Fibroblast of lung (primary cell): Measurements from ENCODE around the gene PTPRE. TPM values are rescaled to one million over a fixed set of nuclear protein-coding genes. Genes with fewer than 3 reads are reported as not detected.

Source experiments
- DNase-seq, 2 donors: peaks; one replicate each; pipeline versions ENCODE4 v3.0.0 to v3.0.0-alpha.2; 2010; ENCODE audit warnings: low read depth in 2 of 2
- H2AFZ ChIP-seq: 2 replicates; pipeline ENCODE4 v1.5.1; 2012; ENCODE audit warnings: low read length, control low read depth, inconsistent platforms
- H3K27ac ChIP-seq: 2 replicates; pipeline ENCODE4 v1.5.1; 2011; ENCODE audit warnings: low read length, control low read depth; ENCODE audit not compliant: insufficient read depth
- H3K27me3 ChIP-seq: 2 replicates; pipeline ENCODE4 v1.5.1; 2011; ENCODE audit warnings: mild to moderate bottlenecking, low read length; ENCODE audit not compliant: control insufficient read depth, insufficient read depth
- H3K36me3 ChIP-seq: 2 replicates; pipeline ENCODE4 v1.5.1; 2011; ENCODE audit warnings: low read length; ENCODE audit not compliant: control insufficient read depth, insufficient read depth
- H3K4me1 ChIP-seq: 2 replicates; pipeline ENCODE4 v1.5.1; 2011; ENCODE audit warnings: low read length; ENCODE audit not compliant: control insufficient read depth, insufficient read depth; ENCODE audit errors: extremely low read depth
- H3K4me2 ChIP-seq: 2 replicates; pipeline ENCODE4 v1.5.1; 2011; ENCODE audit warnings: low read length, control low read depth; ENCODE audit not compliant: insufficient read depth; ENCODE audit errors: extremely low read depth
- H3K4me3 ChIP-seq, 4 experiments: fragments of 200-600 bp in 1 of 4; sonication (generic) in 1 of 4; replicated peaks in 1 of 4; 2 replicates each; pipeline ENCODE4 v1.5.1; 2011 to 2016; ENCODE audit warnings: low read length in 4 of 4, low read depth in 3 of 4, mild to moderate bottlenecking in 3 of 4, control low read depth in 2 of 4, inconsistent platforms in 1 of 4, mixed read lengths in 1 of 4; ENCODE audit not compliant: insufficient read depth in 1 of 4; ENCODE audit errors: control extremely low read depth in 1 of 4
- H3K79me2 ChIP-seq: 2 replicates; pipeline ENCODE4 v1.5.1; 2012; ENCODE audit warnings: mild to moderate bottlenecking, low read length, inconsistent platforms; ENCODE audit not compliant: control insufficient read depth, insufficient read depth
- H3K9ac ChIP-seq: 2 replicates; pipeline ENCODE4 v1.5.1; 2011; ENCODE audit warnings: mild to moderate bottlenecking, low read length, control low read depth; ENCODE audit not compliant: insufficient read depth
- H3K9me3 ChIP-seq: 2 replicates; pipeline ENCODE4 v1.5.1; 2012; ENCODE audit warnings: low read depth, low read length; ENCODE audit not compliant: control insufficient read depth, insufficient read depth
- H4K20me1 ChIP-seq: 2 replicates; pipeline ENCODE4 v1.5.1; 2011; ENCODE audit warnings: low read length; ENCODE audit not compliant: control insufficient read depth, insufficient read depth; ENCODE audit errors: extremely low read depth
- EZH2 ChIP-seq: IDR thresholded peaks from 2 replicates; pipeline ENCODE4 v1.5.1; 2012; ENCODE audit warnings: low read length, control low read depth, mild to moderate bottlenecking; ENCODE audit errors: missing control alignments
- polyA plus RNA-seq, 2 donors: library from polyadenylated mRNA; depleted of rRNA in 1 of 2; stranded (reverse) in 1 of 2; unstranded in 1 of 2; fragments of >200 nt; gene quantifications; 2 replicates each; pipeline ENCODE4 v1.2.1, GENCODE V29; 2011 to 2012; ENCODE audit warnings: missing spikeins in 1 of 2
- total RNA-seq: library from RNA; depleted of rRNA; stranded (reverse); fragments of >200 nt; gene quantifications from 2 replicates; pipeline ENCODE4 v1.2.1, GENCODE V29; 2014
- TF ChIP-seq, protein P1 (sequence below), 2 donors: IDR thresholded peaks in 1 of 2; conservative IDR thresholded peaks in 1 of 2; 1 replicate in 1 of 2; 2 replicates in 1 of 2; pipeline ENCODE4 v1.5.1; 2011 to 2012; ENCODE audit warnings: low read length in 2 of 2, control low read depth in 1 of 2, inconsistent platforms in 1 of 2, low read depth in 1 of 2, mild to moderate bottlenecking in 1 of 2

PTPRE gene
- total and polyA plus RNA-seq, 2 donors (not counting 1 experiment from before 2014, with no cell fraction given) = 0.75 to 1.8 TPM

DNA sequence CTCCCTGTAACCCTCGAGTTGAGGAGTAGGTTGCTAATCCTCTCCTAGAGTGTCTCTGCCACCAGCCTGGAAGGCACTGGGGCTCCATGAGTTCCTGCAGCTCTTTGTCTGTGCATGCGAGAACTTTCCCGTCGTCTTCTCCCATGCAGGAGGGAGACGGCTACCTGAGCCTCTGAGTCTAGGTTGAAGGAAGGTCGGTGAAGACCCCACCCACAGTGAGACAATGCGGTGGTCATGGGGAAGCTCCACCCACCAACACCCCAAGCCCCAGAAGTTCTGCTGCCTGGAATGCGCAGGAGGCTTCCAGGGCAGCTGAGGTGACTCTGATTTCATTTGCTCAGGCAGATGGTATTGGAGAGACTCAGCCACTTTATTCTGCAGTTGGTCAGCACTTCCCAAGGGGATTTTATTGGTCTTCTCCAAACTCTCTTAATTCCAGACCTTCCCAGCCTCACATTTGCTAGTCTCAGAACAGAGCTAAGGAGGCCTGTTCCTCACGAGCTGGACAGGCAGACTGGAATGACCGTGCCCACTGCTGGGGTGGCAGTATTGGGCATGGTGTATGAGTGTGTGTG is 36.5 kb downstream of the PTPRE start:
- H3K79me2 ChIP-seq = no peaks in the 10 kb centered on the region
- H3K36me3 ChIP-seq = no peaks in the 10 kb centered on the region
- no peaks in the 10 kb centered on the region for H3K9me3 ChIP-seq
- H3K9ac ChIP-seq = no peak overlapping the region
- no peak overlapping the region for H3K4me3 ChIP-seq
- no peak overlapping the region for H3K27ac ChIP-seq
- H3K4me2 ChIP-seq = no peak overlapping the region
- H3K4me1 ChIP-seq = no peaks in the 10 kb centered on the region
- no peaks in the 10 kb centered on the region for H3K27me3 ChIP-seq
- no peaks in the 10 kb centered on the region for H4K20me1 ChIP-seq
- TF ChIP-seq EZH2 = no peak
- TF ChIP-seq, protein P1, sequence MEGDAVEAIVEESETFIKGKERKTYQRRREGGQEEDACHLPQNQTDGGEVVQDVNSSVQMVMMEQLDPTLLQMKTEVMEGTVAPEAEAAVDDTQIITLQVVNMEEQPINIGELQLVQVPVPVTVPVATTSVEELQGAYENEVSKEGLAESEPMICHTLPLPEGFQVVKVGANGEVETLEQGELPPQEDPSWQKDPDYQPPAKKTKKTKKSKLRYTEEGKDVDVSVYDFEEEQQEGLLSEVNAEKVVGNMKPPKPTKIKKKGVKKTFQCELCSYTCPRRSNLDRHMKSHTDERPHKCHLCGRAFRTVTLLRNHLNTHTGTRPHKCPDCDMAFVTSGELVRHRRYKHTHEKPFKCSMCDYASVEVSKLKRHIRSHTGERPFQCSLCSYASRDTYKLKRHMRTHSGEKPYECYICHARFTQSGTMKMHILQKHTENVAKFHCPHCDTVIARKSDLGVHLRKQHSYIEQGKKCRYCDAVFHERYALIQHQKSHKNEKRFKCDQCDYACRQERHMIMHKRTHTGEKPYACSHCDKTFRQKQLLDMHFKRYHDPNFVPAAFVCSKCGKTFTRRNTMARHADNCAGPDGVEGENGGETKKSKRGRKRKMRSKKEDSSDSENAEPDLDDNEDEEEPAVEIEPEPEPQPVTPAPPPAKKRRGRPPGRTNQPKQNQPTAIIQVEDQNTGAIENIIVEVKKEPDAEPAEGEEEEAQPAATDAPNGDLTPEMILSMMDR (conservative IDR thresholded peaks at IDR 0.05 in 1 of 2, IDR thresholded peaks at IDR 0.05 in 1 of 2; ENCODE audit: low read depth in 1 of 2, low read length in 2 of 2) = no peak
- H2AFZ ChIP-seq = no peak overlapping the region
- DNase-seq = no peak

DNA sequence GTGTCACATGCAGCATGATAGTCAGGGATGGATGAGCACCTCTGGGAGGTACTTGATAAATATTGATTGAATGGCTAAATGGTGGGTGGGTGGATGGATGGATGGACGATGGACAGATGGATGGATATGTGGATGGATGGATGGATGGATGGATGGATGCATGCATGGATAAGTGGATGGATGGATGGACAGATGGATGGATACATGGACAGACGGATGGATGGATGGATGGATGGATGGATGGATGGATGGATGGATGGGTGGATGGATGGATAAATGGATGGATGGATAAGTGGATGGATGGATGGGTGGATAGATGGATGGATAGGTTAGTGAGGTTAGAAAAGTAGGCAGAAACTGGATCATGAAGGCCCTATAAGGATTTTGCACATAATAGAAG is 37.4 kb downstream of the PTPRE start:
- Histone ChIP-seq H3K36me3 (no peaks in the 10 kb centered on the region), H4K20me1 (no peaks in the 10 kb centered on the region), H3K4me2 (no peak overlapping the region), H3K27ac (no peak overlapping the region), H2AFZ (no peak overlapping the region), H3K9me3 (no peaks in the 10 kb centered on the region), H3K79me2 (no peaks in the 10 kb centered on the region), H3K4me1 (no peaks in the 10 kb centered on the region), H3K27me3 (no peaks in the 10 kb centered on the region), H3K4me3 (no peak overlapping the region), H3K9ac (no peak overlapping the region)
- no peak for DNase-seq
- TF ChIP-seq, protein P1 (conservative IDR thresholded peaks at IDR 0.05 in 1 of 2, IDR thresholded peaks at IDR 0.05 in 1 of 2; ENCODE audit: low read depth in 1 of 2, low read length in 2 of 2) = no peak
- no peak for TF ChIP-seq EZH2

DNA sequence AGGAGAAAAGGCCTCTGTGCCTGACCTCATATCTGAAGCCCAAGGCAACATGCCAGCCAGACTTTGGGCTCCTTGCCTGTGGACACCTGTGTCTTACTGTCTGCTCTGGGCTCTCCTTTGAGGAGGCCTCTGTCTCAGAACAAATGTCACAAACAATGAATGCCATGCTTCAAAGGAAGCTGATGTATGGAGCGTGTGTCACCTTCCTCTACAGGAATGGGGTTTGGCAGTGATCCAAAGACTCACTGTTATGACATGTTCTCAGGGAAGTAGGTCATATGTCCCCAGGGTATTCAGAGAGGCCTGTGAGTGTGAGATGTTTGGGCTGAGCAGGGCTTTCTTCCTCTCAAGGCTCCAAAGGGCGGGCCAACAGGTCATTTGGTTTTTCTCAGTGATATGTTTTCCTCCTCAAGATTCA is 38.4 kb downstream of the PTPRE start:
- no peaks in the 10 kb centered on the region for H3K27me3 ChIP-seq
- H3K27ac ChIP-seq = no peak overlapping the region
- no peaks in the 10 kb centered on the region for H3K9me3 ChIP-seq
- no peaks in the 10 kb centered on the region for H4K20me1 ChIP-seq
- no peak overlapping the region for H2AFZ ChIP-seq
- no peak overlapping the region for H3K4me2 ChIP-seq
- H3K79me2 ChIP-seq = no peaks in the 10 kb centered on the region
- no peak overlapping the region for H3K9ac ChIP-seq
- no peaks in the 10 kb centered on the region for H3K36me3 ChIP-seq
- no peak overlapping the region for H3K4me3 ChIP-seq
- TF ChIP-seq EZH2 = no peak
- TF ChIP-seq, protein P1 (conservative IDR thresholded peaks at IDR 0.05 in 1 of 2, IDR thresholded peaks at IDR 0.05 in 1 of 2; ENCODE audit: low read depth in 1 of 2, low read length in 2 of 2) = no peak
- H3K4me1 ChIP-seq = no peaks in the 10 kb centered on the region
- peak; percentile 14 to 42 for DNase-seq
